Measurements from ENCODE around the gene ADAMTS6. TPM values are rescaled to one million over a fixed set of nuclear protein-coding genes. Genes with fewer than 3 reads are reported as not detected.

ADAMTS6 gene
- polyA plus RNA-seq, 3 donors, result 0.01 TPM; not detected in 2

DNA sequence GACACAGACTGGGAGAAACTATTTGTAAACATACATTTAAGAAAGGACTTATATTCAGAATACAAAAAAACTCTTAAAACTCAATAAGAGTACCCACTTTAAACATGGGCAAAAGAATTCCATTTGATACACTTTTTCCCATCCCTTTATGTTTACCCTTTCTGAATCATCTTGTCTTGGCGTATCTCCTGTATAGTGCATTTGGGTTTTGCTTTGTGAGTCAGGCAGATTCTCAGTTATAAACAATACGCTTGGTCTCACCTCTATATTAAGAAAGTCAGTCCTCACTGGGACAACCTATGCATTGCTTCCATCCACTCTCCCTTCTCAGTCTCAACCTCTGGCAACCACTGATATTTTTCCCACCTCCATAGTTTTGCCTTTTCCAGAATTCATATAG is 27.3 kb upstream of the ADAMTS6 start:
- no peaks in the 10 kb centered on the region for H3K27me3 ChIP-seq (ENCODE audit: control insufficient read depth in 2 of 2, insufficient read depth in 2 of 2, low read length in 2 of 2)
- H3K27ac ChIP-seq (ENCODE audit: low read depth in 1 of 2, low read length in 2 of 2), result no peak overlapping the region
- no peaks in the 10 kb centered on the region for H3K9me3 ChIP-seq (replicated peaks in 1 of 2; ENCODE audit: control insufficient read depth in 1 of 2, insufficient read depth in 1 of 2, low read length in 2 of 2)
- peaks cover 0 to 1% (median 0%) of the 10 kb centered on the region in 3 donors for H3K27me3 Mint-ChIP-seq (ENCODE audit: low read depth in 3 of 3)
- H3K36me3 Mint-ChIP-seq, result no peaks in the 10 kb centered on the region
- no peak overlapping the region for H3K4me3 ChIP-seq (replicated peaks in 1 of 3; ENCODE audit: low read depth in 2 of 3, low read length in 3 of 3)
- H4K20me1 ChIP-seq (ENCODE audit: insufficient read depth, low read length), result no peaks in the 10 kb centered on the region
- no peak overlapping the region for H3K4me3 Mint-ChIP-seq
- H3K4me2 ChIP-seq (replicated peaks; ENCODE audit: extremely low read depth, low read length, poor library complexity, severe bottlenecking), result no peak overlapping the region
- H3K4me1 Mint-ChIP-seq, result no peaks in the 10 kb centered on the region
- H2AFZ ChIP-seq (ENCODE audit: insufficient read depth, low read depth, low read length, poor library complexity, severe bottlenecking), result no peak overlapping the region
- DNase-seq, result no peak
- intact Hi-C loops (cut with micrococcal nuclease), result no loop called here
- H3K27ac Mint-ChIP-seq, result no peak overlapping the region
- no peaks in the 10 kb centered on the region for H3K36me3 ChIP-seq (replicated peaks in 1 of 2; ENCODE audit: control insufficient read depth in 1 of 2, insufficient read depth in 2 of 2, low read length in 2 of 2)
- no peak for TF ChIP-seq CTCF (IDR thresholded peaks at IDR 0.05)
- no peaks in the 10 kb centered on the region for H3K79me2 ChIP-seq (ENCODE audit: insufficient read depth, low read length)
- no peak overlapping the region for H3K9ac ChIP-seq (ENCODE audit: insufficient read depth, low read length, poor library complexity, severe bottlenecking)
- no peaks in the 10 kb centered on the region for H3K9me3 Mint-ChIP-seq
- H3K4me1 ChIP-seq (ENCODE audit: control insufficient read depth in 1 of 2, insufficient read depth in 2 of 2, low read length in 2 of 2), result no peaks in the 10 kb centered on the region
- 100% methylated on average over 1 of the region's 2 CpGs for WGBS (ENCODE audit: insufficient coverage)

- H4K20me1 ChIP-seq (ENCODE audit: insufficient read depth, low read length), result no peaks in the 10 kb centered on the region
- H3K36me3 ChIP-seq (replicated peaks in 1 of 2; ENCODE audit: control insufficient read depth in 1 of 2, insufficient read depth in 2 of 2, low read length in 2 of 2), result no peaks in the 10 kb centered on the region
- no peaks in the 10 kb centered on the region for H3K9me3 ChIP-seq (replicated peaks in 1 of 2; ENCODE audit: control insufficient read depth in 1 of 2, insufficient read depth in 1 of 2, low read length in 2 of 2)
- H3K9ac ChIP-seq (ENCODE audit: insufficient read depth, low read length, poor library complexity, severe bottlenecking), result no peak overlapping the region
- H3K4me1 ChIP-seq (ENCODE audit: control insufficient read depth in 1 of 2, insufficient read depth in 2 of 2, low read length in 2 of 2), result no peaks in the 10 kb centered on the region
- no peak for TF ChIP-seq CTCF (IDR thresholded peaks at IDR 0.05)
- H3K4me2 ChIP-seq (replicated peaks; ENCODE audit: extremely low read depth, low read length, poor library complexity, severe bottlenecking), result no peak overlapping the region
- H2AFZ ChIP-seq (ENCODE audit: insufficient read depth, low read depth, low read length, poor library complexity, severe bottlenecking), result no peak overlapping the region
- Mint-ChIP-seq H3K4me3 (no peak overlapping the region), H3K27me3 (ENCODE audit: low read depth in 3 of 3) (peaks cover 0 to 2% (median 0%) of the 10 kb centered on the region in 3 donors), H3K4me1 (no peaks in the 10 kb centered on the region), H3K36me3 (peaks cover 0 to 3% of the 10 kb centered on the region in 2 donors), H3K9me3 (peaks cover 0 to 11% (median 0%) of the 10 kb centered on the region in 7 donors), H3K27ac (no peak overlapping the region)
- H3K27ac ChIP-seq (ENCODE audit: low read depth in 1 of 2, low read length in 2 of 2), result no peak overlapping the region
- H3K79me2 ChIP-seq (ENCODE audit: insufficient read depth, low read length), result no peaks in the 10 kb centered on the region
- DNase-seq, result no peak
- WGBS (ENCODE audit: insufficient coverage), result no CpG with 5 or more reads among the region's 3 CpGs
- no peak overlapping the region for H3K4me3 ChIP-seq (replicated peaks in 1 of 3; ENCODE audit: low read depth in 2 of 3, low read length in 3 of 3)
- H3K27me3 ChIP-seq (ENCODE audit: control insufficient read depth in 2 of 2, insufficient read depth in 2 of 2, low read length in 2 of 2), result no peaks in the 10 kb centered on the region
- intact Hi-C loops (cut with micrococcal nuclease), result no loop called here
Measured at GRCh38 chr5:65506961-65507360, 25.2 kb upstream of the ADAMTS6 start.

Measured in CD14-positive monocyte (primary cell).